Left cardiac atrium (tissue), 4 donors: ENCODE data around the gene REPIN1. TPM values are rescaled to one million over a fixed set of nuclear protein-coding genes. Genes with fewer than 3 reads are reported as not detected.
A peak's percentile ranks its signal among the peaks of the same experiment; 100 is the strongest.

Source experiments
- ATAC-seq, 2 donors: fragments of 200-7000 bp; cut with Tn5 transposase; one replicate each; pipeline ENCODE4 v1.9.1; 2020; ENCODE audit warnings: mild to moderate bottlenecking in 2 of 2, moderate library complexity in 2 of 2
- DNase-seq: peaks from one replicate; pipeline ENCODE4 v3.0.0-alpha.2; 2020
- intact Hi-C, 2 donors: fragments of 100-400 bp; cut with DNase I; formaldehyde crosslinking; loops; one replicate each; pipeline versions ENCODE4 v1.14.1 to v1.15.1; 2022 to 2023
- total RNA-seq, 2 donors: library from RNA; stranded (reverse); fragmentation: NEBNext Ultra II Directional; extraction: Animal tissue kit (Norgen Biotek cat#: 25700); gene quantifications; one replicate each; pipeline ENCODE4 v1.2.1, GENCODE V29; 2021
- donor health status: DM: no; HTN: yes; CAD: no.
- donor health status: DM: no; HTN: yes; CAD: no; lungs with severe emphysema.
- donor health status: DM: yes; HTN: yes; CAD: no.
- donor health status: Dilated cardiomyopathy.

The REPIN1 gene
- total RNA-seq, 2 donors from 2014 or later: 100 to 108 TPM

GRCh38 chr7:150357771-150358427 lies 10.7 kb upstream of the REPIN1 start:
- ATAC-seq: no peak

DNA sequence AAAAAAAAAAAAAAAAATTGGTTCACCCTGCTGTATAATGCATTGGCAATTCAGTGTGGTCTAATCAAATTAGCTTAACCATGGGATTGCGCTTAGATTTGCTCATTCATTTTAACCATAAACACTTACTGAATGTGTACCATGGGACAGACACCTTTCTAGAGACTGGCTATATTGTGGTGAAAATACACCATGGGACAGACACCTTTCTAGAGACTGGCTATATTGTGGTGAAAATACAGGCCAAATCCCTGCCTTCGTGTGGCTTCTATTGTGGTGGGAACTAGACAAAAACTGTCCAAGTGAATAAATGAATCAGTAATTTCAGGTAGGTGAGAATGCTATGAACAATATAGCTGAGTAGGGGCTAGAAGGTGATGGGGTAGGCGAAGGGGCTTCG lies 10.2 kb upstream of the REPIN1 start:
- no peak for ATAC-seq
- intact Hi-C loops: loop anchor here in 1 of 2 donors (5.0 kb wide), 1 partner anchor 64 kb away; no protein-coding TSS in a partner anchor
- DNase-seq: no peak

More at GRCh38 chr7:150357771-150358427, 10.7 kb upstream of the REPIN1 start:
- DNase-seq: no peak
- intact Hi-C loops: loop anchor here in 1 of 2 donors (5.0 kb wide), 1 partner anchor 64 kb away; no protein-coding TSS in a partner anchor

- intact Hi-C loops: loop anchor here in 1 of 2 donors (5.0 kb wide), 1 partner anchor 63 kb away; no protein-coding TSS in a partner anchor
- ATAC-seq: no peak
Observed at GRCh38 chr7:150358988-150359621, 9.5 kb upstream of the REPIN1 start.

DNA sequence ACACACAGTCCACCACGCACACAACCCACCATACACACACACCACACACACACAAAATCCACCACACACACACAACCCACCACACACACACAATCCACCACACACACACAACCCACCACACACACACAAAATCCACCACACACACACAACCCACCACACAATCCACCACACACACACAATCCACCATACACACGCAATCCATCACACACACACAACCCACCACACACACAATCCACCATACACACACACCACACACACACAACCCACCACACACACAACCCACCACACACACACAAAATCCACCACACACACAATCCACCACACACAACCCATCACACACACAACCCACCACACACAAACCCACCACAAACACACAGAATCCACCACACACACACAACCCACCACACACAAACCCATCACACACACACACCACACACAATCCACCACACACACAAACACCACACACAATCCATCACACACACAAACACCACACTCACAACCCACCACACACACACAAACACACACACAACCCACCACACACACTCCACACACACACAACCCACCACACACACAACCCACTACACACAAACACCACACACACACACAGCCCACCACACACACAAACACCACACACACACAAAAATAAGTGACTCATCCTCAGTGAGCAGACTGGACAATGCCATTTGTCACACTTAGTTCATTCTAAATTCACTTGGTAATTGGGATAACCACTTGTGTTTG lies 8.8 kb upstream of the REPIN1 start:
- intact Hi-C loops: loop anchor here (5.0 kb wide), 1 partner anchor 63 kb away; no protein-coding TSS in a partner anchor
- ATAC-seq (no peak), DNase-seq (no peak)

More at GRCh38 chr7:150358988-150359621, 9.5 kb upstream of the REPIN1 start:
- DNase-seq: no peak

DNA sequence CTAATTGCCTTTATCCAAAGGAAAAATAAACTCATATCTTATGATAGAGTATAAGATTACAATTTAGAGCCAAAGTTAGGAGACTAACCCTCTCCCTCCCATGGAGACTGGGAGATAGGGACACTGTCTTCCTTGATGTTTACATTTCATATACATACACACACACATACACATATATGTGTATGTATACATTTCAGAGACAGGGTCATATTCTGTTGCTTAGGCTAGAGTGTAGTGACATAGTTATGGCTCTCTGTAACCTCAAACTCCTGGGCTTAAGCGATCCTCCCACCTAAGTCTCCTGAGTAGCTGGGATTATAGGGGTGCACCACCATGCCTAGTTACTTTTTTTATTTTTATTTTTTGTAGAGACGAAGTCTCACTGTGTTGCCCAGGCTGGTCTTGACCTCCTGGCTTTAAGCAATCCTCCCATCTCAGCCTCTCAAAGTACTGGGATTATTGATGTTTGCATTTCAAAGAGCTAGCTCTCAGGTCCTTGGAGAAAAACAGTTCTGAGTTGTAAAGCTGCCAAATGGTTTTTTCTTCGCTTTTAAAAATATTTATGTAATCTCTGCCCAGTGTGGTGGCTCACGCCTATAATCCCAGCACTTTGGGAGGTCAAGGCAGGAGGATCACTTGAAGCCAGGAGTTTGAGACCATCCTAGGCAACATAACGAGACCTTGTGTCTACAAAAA lies 8.1 kb upstream of the REPIN1 start:
- DNase-seq: no peak
- intact Hi-C loops: loop anchor here in 1 of 2 donors (5.0 kb wide), 1 partner anchor 62 kb away; no protein-coding TSS in a partner anchor
- ATAC-seq: no peak

GRCh38 chr7:150361402-150361801 lies 7.2 kb upstream of the REPIN1 start:
- intact Hi-C loops: loop anchor here in 1 of 2 donors (5.0 kb wide), 1 partner anchor 61 kb away; no protein-coding TSS in a partner anchor
- peak in 1 of 2 donors; percentile 36 for ATAC-seq
- DNase-seq: no peak

DNA sequence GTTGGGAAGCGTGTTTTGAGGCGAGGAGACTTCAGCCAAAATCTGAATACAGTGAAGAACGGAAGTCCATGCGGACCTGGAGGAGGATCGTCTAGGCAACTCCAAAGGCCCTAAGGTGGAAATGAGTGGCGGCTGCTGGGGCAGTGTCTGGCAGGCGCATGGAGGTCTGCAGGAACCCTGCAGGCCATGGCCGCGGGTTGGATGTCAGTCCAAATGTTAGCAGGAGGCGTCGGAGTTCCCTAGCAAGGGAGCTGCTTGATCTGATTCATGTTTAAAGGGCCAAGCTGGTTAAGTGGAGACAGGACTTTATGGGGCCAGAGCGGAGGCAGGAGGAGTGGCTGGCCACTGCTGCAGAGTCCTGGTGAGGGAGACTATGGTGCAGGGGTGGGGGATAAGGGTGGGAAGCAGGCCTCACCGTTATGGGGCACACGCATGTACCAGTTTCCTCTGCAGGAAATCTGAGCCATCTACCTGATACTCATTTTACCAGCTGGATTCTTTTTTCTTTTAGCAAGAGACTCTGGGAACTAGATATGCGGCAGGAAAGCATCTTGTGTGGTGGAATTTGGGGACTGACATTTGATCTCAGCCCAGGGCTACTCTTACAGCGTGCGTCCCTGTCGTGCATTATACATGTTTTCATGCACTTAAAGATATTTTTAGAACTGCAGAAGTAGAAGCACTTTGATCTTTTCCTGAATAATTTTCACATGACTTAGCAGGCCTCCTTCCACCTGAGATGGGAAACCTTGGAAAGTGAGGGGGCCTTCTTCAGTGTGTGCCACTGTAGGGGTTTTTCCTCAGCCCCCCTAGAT lies 6.6 kb upstream of the REPIN1 start:
- DNase-seq (no peak), ATAC-seq (peak in 1 of 2 donors; percentile 32)
- intact Hi-C loops: loop anchor here in 1 of 2 donors (5.0 kb wide), 1 partner anchor 60 kb away; no protein-coding TSS in a partner anchor

- ATAC-seq (no peak), DNase-seq (no peak)
- intact Hi-C loops: loop anchor here in 1 of 2 donors (5.0 kb wide), 1 partner anchor 59 kb away; no protein-coding TSS in a partner anchor
Observed at GRCh38 chr7:150363370-150363769, 5.3 kb upstream of the REPIN1 start.

GRCh38 chr7:150363872-150364271 lies 4.8 kb upstream of the REPIN1 start:
- intact Hi-C loops: loop anchor here in 1 of 2 donors (5.0 kb wide), 1 partner anchor 58 kb away; no protein-coding TSS in a partner anchor
- ATAC-seq: no peak
- no peak for DNase-seq

GRCh38 chr7:150365194-150365593 lies 3.4 kb upstream of the REPIN1 start:
- intact Hi-C loops: loop anchor here in 1 of 2 donors (5.0 kb wide), 1 partner anchor 42 kb away; a partner anchor contains a TSS
- DNase-seq: no peak
- no peak for ATAC-seq

DNA sequence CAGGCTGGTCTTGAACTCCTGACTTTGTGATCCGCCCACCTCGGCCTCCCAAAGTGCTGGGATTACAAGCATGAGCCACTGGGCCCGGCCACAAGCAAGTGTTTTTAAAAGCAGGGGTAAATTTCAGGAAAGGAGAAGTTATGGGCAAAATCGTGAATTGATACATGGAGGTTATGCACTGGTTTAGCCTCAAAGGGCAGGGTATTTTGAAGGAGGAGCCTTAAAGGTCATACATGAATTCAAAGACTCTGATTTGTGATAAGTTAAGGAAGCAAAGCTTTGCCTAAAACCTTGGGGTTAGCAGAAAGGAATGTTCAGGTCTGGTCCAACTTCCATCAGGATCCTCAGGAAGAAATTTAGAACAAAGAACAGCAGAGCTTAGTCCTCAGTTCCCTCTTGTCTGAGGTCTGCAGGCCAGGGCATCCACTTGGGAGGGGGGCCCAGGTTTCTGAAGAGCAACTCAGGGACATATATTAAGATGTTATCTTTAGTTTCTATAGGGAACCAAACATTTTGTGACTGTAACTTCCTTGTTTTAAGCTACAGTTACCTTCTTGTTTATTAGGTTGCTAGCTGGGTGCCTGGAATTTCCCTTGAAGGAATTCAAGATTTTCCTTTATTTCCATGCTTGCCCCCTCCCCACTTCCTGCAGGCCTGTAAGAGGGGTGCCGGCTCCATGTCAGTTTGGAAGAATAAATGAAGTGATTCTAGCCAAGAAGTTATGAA lies 2.8 kb upstream of the REPIN1 start:
- ATAC-seq: no peak
- intact Hi-C loops: loop anchor here in 1 of 2 donors (5.0 kb wide), 1 partner anchor 41 kb away; a partner anchor contains a TSS
- DNase-seq: no peak

DNA sequence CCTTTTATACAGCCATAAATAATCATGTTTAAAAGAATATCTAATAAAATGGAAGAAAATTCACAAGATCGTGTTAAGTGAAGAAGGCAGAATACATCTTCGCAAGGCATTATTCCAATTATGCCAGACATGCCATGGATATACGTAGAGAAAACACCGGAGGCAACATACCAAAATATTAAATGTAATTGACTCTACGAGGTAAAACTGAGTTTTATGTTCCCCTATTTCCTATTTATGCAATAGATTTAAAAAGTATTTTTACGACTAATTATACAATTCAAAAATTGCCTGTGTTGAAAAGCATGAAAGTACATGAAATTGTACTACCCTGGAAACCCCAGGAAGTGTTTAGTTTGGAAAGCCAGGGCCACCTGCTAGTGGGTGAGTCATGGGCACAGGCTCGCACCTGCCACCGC lies 936 bp upstream of the REPIN1 start:
- ATAC-seq: peak in 1 of 2 donors; percentile 43
- intact Hi-C loops: loop anchor here in 1 of 2 donors (5.0 kb wide), 1 partner anchor 40 kb away; a partner anchor contains a TSS

DNA sequence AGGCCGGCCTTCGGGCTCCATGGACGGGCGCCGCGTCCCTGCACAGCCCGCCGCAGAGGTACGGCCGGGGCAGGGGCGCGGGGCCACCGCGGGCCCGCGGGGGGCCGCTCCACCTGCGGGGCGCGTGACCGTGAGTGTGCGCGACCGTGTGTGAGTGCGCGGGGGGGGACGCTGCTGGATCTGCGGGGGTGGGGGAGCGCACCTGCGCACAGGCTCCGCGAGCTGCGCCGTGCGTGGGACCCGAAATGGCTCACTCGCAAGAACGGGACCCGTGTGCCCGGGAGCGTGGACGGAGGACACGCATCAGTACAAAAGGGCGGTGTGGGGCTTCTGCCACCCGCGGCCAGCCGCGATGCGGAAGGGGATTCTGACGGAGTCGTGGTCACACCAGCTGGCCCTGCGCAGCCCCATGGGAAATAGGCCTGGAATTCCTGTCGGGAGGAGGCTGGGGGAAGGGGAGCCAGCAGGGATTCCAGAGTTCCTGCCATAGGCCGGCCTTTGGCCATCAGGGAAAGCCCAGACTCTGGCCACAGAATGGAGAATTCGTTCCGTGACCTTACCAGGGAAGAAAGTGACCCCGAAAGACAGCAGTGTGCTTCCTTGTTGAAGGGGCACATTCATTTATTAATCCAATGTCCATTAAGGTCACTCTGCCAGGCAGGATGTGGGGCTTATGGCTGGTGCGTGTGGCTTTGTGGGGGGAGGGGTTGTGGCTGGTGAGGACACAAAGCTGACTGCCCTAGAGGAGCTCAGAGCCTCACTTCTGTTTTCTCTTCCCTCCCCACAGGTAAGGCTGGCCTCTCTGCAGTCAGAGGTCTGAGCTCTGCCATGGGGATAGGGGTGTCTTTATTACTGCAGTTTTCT lies 494 bp downstream of the REPIN1 start:
- peak; percentile 63 to 81 for ATAC-seq
- peak; percentile 80 for DNase-seq
- intact Hi-C loops: loop anchor here in 1 of 2 donors (5.0 kb wide), 1 partner anchor 38 kb away; a partner anchor contains a TSS

More for the DNA sequence above, 936 bp upstream of the REPIN1 start:
- no peak for DNase-seq

GRCh38 chr7:150369748-150370501 lies 1.3 kb downstream of the REPIN1 start:
- ATAC-seq (no peak), DNase-seq (no peak)
- intact Hi-C loops: loop anchor here in 1 of 2 donors (5.0 kb wide), 1 partner anchor 37 kb away; a partner anchor contains a TSS

GRCh38 chr7:150370612-150371071 lies 2.0 kb downstream of the REPIN1 start:
- ATAC-seq: no peak
- intact Hi-C loops: no loop called here
- no peak for DNase-seq
